Large intestine (tissue), 12 donors: ENCODE measurements around the gene DNTTIP2. TPM values are rescaled to one million over a fixed set of nuclear protein-coding genes. Genes with fewer than 3 reads are reported as not detected.
"Not testable (repeated sequence)": the region's sequence is repeated elsewhere in the genome, so short reads cannot be mapped to it uniquely, and the experiment has no call there.

Experiments used
- DNase-seq, 2 donors: peaks; one replicate each; pipeline versions ENCODE4 v3.0.0 to v3.0.0-alpha.2; 2013
- H3K27ac ChIP-seq: one replicate; pipeline ENCODE4 v1.5.1; 2013; ENCODE audit warnings: low read length
- H3K27me3 ChIP-seq: 2 replicates; pipeline ENCODE4 v1.6.1; 2013; ENCODE audit warnings: low read length; ENCODE audit not compliant: control insufficient read depth, insufficient read depth
- H3K36me3 ChIP-seq: 2 replicates; pipeline ENCODE4 v1.6.1; 2013; ENCODE audit warnings: low read length; ENCODE audit not compliant: control insufficient read depth, insufficient read depth
- H3K4me1 ChIP-seq: one replicate; pipeline ENCODE4 v1.6.1; 2013; ENCODE audit warnings: low read length; ENCODE audit not compliant: control insufficient read depth, insufficient read depth
- H3K4me3 ChIP-seq: one replicate; pipeline ENCODE4 v1.5.1; 2013; ENCODE audit warnings: low read length
- H3K9me3 ChIP-seq: one replicate; pipeline ENCODE4 v1.6.1; 2013; ENCODE audit warnings: mild to moderate bottlenecking, low read depth, low read length, moderate library complexity; ENCODE audit not compliant: control insufficient read depth
- WGBS: methylation state at CpG from one replicate; pipeline ENCODE4 v1.1.5; 2013; ENCODE audit warnings: low lambda C conversion rate; ENCODE audit not compliant: insufficient coverage; 5-methylcytosine and 5-hydroxymethylcytosine counted together
- long read RNA-seq, 11 donors: transcript quantifications; one replicate each; lab custom pipeline, GENCODE V29; 2026
- polyA plus RNA-seq: library from polyadenylated mRNA; unstranded; fragments of 120-200 nt; gene quantifications from one replicate; pipeline ENCODE4 v1.2.1, GENCODE V29; 2013

The DNTTIP2 gene, protein sequence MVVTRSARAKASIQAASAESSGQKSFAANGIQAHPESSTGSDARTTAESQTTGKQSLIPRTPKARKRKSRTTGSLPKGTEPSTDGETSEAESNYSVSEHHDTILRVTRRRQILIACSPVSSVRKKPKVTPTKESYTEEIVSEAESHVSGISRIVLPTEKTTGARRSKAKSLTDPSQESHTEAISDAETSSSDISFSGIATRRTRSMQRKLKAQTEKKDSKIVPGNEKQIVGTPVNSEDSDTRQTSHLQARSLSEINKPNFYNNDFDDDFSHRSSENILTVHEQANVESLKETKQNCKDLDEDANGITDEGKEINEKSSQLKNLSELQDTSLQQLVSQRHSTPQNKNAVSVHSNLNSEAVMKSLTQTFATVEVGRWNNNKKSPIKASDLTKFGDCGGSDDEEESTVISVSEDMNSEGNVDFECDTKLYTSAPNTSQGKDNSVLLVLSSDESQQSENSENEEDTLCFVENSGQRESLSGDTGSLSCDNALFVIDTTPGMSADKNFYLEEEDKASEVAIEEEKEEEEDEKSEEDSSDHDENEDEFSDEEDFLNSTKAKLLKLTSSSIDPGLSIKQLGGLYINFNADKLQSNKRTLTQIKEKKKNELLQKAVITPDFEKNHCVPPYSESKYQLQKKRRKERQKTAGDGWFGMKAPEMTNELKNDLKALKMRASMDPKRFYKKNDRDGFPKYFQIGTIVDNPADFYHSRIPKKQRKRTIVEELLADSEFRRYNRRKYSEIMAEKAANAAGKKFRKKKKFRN
- 47.1 TPM for polyA plus RNA-seq
- long read RNA-seq, donor 1, full-length matches to known transcripts: 6 of 6 reads
- long read RNA-seq, donor 1, partial matches to known transcripts: 0 of 6 reads
- long read RNA-seq, donor 1, other reads (novel, unspliced or antisense): 0 of 6 reads
- long read RNA-seq, donor 2, full-length matches to known transcripts: 9 of 41 reads
- long read RNA-seq, donor 2, partial matches to known transcripts: 32 of 41 reads
- long read RNA-seq, donor 2, other reads (novel, unspliced or antisense): 0 of 41 reads
- long read RNA-seq, donor 3: 0 reads
- long read RNA-seq, donor 4: 0 reads
- long read RNA-seq, donor 5, full-length matches to known transcripts: 5 of 5 reads
- long read RNA-seq, donor 5, partial matches to known transcripts: 0 of 5 reads
- long read RNA-seq, donor 5, other reads (novel, unspliced or antisense): 0 of 5 reads
- long read RNA-seq, donor 6, full-length matches to known transcripts: 6 of 41 reads
- long read RNA-seq, donor 6, partial matches to known transcripts: 35 of 41 reads
- long read RNA-seq, donor 6, other reads (novel, unspliced or antisense): 0 of 41 reads
- long read RNA-seq, donor 7, full-length matches to known transcripts: 6 of 16 reads
- long read RNA-seq, donor 7, partial matches to known transcripts: 10 of 16 reads
- long read RNA-seq, donor 7, other reads (novel, unspliced or antisense): 0 of 16 reads
- long read RNA-seq, donor 8, full-length matches to known transcripts: 14 of 53 reads
- long read RNA-seq, donor 8, partial matches to known transcripts: 39 of 53 reads
- long read RNA-seq, donor 8, other reads (novel, unspliced or antisense): 0 of 53 reads
- long read RNA-seq, donor 9, full-length matches to known transcripts: 6 of 21 reads
- long read RNA-seq, donor 9, partial matches to known transcripts: 15 of 21 reads
- long read RNA-seq, donor 9, other reads (novel, unspliced or antisense): 0 of 21 reads
- long read RNA-seq, donor 10, full-length matches to known transcripts: 11 of 42 reads
- long read RNA-seq, donor 10, partial matches to known transcripts: 31 of 42 reads
- long read RNA-seq, donor 10, other reads (novel, unspliced or antisense): 0 of 42 reads
- long read RNA-seq, donor 11, full-length matches to known transcripts: 3 of 22 reads
- long read RNA-seq, donor 11, partial matches to known transcripts: 19 of 22 reads
- long read RNA-seq, donor 11, other reads (novel, unspliced or antisense): 0 of 22 reads

DNA sequence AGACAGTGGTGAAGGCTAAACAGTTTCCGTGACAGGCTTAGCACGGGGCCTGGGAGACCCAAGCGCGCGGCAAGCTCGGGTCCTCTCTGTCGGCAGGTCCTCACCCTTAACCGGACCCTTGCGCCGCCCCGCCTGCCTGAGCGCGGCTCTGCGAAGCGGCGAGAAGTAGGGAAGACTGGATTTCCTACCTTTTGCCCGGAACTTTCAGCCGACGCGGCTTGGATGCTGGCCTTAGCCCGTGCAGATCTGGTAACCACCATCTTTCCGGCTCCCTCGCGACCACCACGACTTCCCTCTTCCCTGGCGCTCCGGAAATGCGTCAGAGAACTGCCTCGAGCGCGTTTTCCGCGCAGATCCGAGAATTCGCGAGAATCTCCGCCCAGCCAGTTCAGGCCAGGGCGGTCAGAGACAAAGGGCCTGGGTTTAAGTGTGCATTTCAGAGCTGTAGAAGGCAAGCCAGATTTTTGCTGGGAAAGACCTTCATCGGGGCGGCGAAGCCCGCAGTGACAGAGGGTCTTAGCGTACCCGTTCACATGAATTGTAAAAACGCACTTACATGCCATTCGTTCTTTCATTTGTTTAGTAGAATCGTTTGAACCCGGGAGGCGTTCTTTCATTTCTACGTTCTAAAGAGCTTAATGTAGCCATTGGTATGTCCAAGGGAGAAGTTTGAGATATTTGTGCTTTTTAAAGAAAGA lies at the start of gene DNTTIP2:
DNTTIP2 (minus strand) TSS at position 318 of the 698 bp plus-strand sequence; CDS start at position 260, 58 bp downstream.
- peak; percentile 93 to 95 for DNase-seq
- H3K9me3 ChIP-seq: no peaks in the 10 kb centered on the region

DNA sequence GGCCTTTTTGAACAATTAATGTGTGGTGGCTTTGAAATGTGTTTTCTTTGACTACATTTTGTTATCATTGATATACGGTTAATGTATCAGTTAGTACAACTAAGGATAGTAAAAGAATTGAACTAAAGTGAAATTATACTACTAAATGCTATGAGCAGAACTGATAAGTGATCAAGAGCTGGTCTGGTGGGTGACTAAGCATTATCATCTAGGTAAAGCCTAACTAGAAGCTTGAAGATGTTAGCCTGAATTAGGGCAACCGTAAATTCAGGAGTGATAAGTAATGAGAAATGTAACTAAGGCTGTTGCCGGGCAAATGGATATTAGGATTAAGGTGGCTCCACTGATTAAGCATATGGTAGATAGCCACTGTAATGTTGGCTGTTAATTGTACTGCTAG lies 46.2 kb upstream of the DNTTIP2 start:
- Histone ChIP-seq H3K36me3 (no peaks in the 10 kb centered on the region), H3K27ac (no peak overlapping the region), H3K9me3 (no peaks in the 10 kb centered on the region), H3K4me3 (no peak overlapping the region), H3K27me3 (no peaks in the 10 kb centered on the region), H3K4me1 (no peaks in the 10 kb centered on the region)
- 50% methylated on average over 1 of the region's 3 CpGs for WGBS
- no peak for DNase-seq

More for the DNA sequence above, at the start of gene DNTTIP2:
- Histone ChIP-seq H3K4me3 (peak within 1 kb of the TSS; percentile 98), H3K36me3 (peaks cover 28% of the 10 kb centered on the region), H3K4me1 (peaks cover 3% of the 10 kb centered on the region), H3K27me3 (no peaks in the 10 kb centered on the region), H3K27ac (peak within 1 kb of the TSS; percentile 90)
- WGBS: no CpG with 5 or more reads among the region's 50 CpGs

DNA sequence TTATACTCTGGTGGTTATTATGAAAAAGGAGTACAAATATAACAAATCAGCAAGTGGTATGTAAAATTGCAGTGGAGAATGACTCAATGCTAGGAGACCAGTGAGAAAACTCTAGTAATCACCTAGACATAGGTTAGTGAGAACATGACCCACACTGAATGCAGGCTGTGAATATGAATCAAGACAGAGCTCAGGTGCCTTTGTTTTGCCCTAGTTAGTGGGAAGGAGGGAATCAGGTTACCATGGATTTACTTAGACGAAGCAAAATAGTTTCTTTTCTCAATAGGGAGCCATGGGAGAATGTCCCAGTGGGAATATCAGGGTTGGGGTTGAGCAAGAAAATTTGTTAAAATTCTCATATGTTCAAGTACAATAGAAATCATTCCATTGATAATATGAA lies 40.8 kb upstream of the DNTTIP2 start:
- Histone ChIP-seq H3K4me1 (no peaks in the 10 kb centered on the region), H3K27ac (no peak overlapping the region), H3K4me3 (no peak overlapping the region), H3K9me3 (peaks cover 4% of the 10 kb centered on the region), H3K27me3 (no peaks in the 10 kb centered on the region), H3K36me3 (no peaks in the 10 kb centered on the region)
- WGBS: no CpG with 5 or more reads among the region's 1 CpG
- DNase-seq: no peak

DNA sequence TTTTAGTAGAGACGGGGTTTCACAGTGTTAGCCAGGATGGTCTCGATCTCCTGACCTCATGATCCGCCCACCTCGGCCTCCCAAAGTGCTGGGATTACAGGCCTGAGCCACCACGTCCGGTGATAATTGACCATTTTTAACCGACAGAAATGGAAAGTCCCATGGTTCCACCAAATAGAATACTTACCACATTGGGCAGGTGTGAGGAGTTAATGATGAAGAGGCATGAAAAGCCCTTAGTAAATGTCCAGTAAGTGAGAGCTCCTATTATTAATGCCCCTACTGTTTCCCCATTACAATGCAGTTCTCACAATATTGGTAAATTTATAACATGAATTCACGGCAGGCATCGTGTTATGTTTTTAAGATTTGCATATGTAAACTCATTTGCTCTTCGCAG lies 38.3 kb upstream of the DNTTIP2 start:
- no CpG with 5 or more reads among the region's 10 CpGs for WGBS
- no peaks in the 10 kb centered on the region for H3K27me3 ChIP-seq
- no peak for DNase-seq

DNA sequence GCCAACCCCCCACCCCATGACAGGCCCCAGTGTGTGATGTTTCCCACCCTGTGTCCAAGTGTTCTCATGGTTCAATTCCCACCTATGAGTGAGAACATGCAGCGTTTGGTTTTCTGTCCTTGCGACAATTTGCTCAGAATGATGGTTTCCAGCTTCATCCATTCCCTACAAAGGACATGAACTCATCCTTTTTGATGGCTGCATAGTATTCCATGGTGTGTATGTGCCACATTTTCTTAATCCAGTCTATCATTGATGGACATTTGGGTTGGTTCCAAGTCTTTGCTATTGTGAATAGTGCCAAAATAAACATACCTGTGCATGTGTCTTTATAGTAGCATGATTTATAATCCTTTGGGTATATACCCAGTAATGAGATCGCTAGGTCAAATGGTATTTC lies 31.9 kb upstream of the DNTTIP2 start:
- H3K4me3 ChIP-seq, H3K27me3 ChIP-seq, H3K27ac ChIP-seq, H3K36me3 ChIP-seq, DNase-seq, H3K4me1 ChIP-seq, H3K9me3 ChIP-seq: not testable (repeated sequence)
- no CpG with 5 or more reads among the region's 3 CpGs for WGBS

More for the DNA sequence above, 38.3 kb upstream of the DNTTIP2 start:
- H3K27ac ChIP-seq: no peak overlapping the region
- H3K4me1 ChIP-seq: no peaks in the 10 kb centered on the region
- peaks cover 4% of the 10 kb centered on the region for H3K9me3 ChIP-seq
- no peaks in the 10 kb centered on the region for H3K36me3 ChIP-seq
- H3K4me3 ChIP-seq: no peak overlapping the region

DNA sequence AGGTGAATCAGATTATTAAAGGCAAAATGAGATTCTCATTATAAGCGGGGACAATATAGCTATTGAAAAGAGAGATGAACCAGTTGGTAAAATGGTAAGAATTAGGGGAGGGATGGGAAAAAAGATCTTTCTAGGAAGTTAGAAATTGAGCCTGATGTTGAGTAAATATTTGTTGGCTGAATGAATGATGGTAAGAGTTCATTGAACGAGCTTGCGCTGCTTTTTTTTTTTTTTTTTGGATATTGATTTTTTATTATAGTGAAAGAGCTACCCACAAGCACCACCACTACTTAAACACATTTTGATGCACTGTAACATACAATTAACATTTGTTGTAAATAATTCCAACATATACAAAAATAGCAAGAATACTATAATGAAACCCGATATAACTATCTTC lies 31.3 kb upstream of the DNTTIP2 start:
- no peaks in the 10 kb centered on the region for H3K36me3 ChIP-seq
- DNase-seq: no peak
- H3K27ac ChIP-seq: no peak overlapping the region
- H3K9me3 ChIP-seq: no peaks in the 10 kb centered on the region
- H3K27me3 ChIP-seq: no peaks in the 10 kb centered on the region
- no peaks in the 10 kb centered on the region for H3K4me1 ChIP-seq
- WGBS: 85% methylated on average over 2 of the region's 4 CpGs
- H3K4me3 ChIP-seq: no peak overlapping the region

DNA sequence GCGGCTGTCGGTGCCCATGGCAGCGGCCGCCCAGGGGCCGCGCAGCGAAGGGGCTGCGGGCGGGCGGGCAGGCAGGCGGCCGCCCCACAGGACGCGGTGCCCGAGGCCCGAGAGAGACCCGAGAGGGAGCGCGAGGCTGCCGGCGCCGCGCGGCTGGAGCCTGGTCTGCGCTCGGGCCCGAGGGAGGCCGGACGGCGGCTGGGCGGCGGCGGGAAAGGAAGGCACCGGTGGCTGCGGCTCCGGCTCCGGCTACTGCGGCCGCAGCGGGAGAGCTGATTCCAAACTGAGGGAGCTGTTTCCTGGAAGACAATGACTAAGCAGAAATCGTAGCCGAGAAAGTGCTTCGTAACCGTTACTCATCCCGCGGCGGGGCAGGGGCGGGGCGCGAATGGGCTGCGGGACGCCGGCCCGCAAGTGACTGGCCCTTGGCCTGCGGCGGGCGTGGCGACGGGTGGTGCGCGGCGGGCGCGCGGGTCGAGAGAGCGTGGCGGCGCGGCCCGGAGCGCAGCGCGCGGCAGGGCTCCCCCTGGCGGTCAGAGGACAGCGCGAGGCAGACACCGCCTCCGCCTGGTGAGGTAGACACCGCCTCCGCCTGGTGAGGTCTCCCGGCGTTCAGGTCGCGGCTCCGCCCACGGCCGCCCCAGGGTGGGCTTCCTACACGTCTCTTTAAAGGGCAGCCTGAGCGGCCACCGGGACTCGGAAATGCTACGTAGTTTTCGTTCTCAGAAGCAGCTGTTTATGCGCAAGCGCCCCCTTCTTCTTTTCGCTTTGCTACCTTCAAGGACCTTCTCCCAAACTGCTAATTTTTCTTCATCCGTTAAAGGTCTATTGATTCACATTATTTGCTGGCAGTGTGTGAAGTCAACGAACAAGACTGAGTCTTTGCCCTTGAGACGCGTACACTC lies 30.4 kb upstream of the DNTTIP2 start, which contains the start of gene GCLM:
GCLM (minus strand) TSS at position 285 of the 905 bp plus-strand sequence; CDS start at position 18, 267 bp downstream.
- DNase-seq: peak; percentile 90 to 95
- 17% methylated on average over 3 of the region's 102 CpGs for WGBS
- peak within 1 kb of the TSS; percentile 63 for H3K4me3 ChIP-seq

DNA sequence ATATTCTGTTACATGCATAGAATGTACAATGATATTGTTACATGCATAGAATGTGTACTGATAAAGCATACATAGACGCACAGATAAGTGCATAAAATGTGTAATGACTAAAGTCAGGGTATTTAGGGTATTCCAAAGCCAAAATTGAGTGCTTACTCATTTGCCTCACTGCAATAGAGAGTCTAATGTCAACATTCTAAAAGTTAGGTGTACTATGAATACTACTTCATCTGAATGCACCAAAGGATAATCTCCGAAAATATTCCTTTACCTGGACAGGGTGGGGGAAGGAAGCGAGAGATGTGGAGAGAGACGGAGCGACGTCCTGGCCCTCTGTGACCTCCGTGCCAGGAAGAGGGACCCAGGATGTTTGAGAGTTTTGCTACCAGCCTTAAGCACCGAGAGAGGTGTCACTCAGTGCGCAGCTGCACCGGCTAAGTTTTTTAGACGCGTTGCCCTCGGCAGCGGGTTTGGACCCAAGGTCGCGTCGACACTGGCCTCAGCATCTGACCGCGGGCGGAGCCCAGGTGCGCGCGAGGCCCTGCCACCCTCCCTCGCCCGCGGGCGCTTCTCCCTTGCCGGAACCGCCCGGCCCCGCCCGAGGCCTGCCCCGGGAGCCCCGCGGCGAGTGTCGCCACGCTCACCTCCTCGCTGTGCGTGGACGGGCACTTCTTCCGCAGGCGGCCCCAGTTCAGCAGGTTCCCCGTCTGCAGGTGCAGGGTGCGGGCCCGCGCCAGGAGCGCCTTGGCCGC lies 29.6 kb upstream of the DNTTIP2 start:
- Histone ChIP-seq H3K4me3 (peak overlapping the region; percentile 63), H3K36me3 (no peaks in the 10 kb centered on the region), H3K4me1 (peaks cover 6% of the 10 kb centered on the region), H3K9me3 (no peaks in the 10 kb centered on the region), H3K27ac (peak overlapping the region; percentile 42), H3K27me3 (no peaks in the 10 kb centered on the region)
- DNase-seq: peak; percentile 49 to 73
- WGBS: 20% methylated on average over 1 of the region's 49 CpGs

More for the DNA sequence above, 30.4 kb upstream of the DNTTIP2 start, which contains the start of gene GCLM:
- H3K36me3 ChIP-seq: no peaks in the 10 kb centered on the region
- peak within 1 kb of the TSS; percentile 60 for H3K27ac ChIP-seq
- H3K9me3 ChIP-seq: no peaks in the 10 kb centered on the region
- no peaks in the 10 kb centered on the region for H3K27me3 ChIP-seq
- peaks cover 2% of the 10 kb centered on the region for H3K4me1 ChIP-seq
